T-cell (primary cell): ENCODE results near the gene FNIP2. TPM values are rescaled to one million over a fixed set of nuclear protein-coding genes. Genes with fewer than 3 reads are reported as not detected.

ENCODE experiments used
- ATAC-seq, 4 experiments: fragments of 200-7000 bp in 3 of 4; fragments of 150-1000 bp in 1 of 4; cut with Tn5 transposase; replicated peaks in 1 of 4; 1 replicate in 3 of 4; 2 replicates in 1 of 4; pipeline ENCODE4 v1.10.0; 2021; ENCODE audit warnings: moderate library complexity in 3 of 4, mild to moderate bottlenecking in 2 of 4, moderate number of reproducible peaks in 1 of 4
- CTCF ChIA-PET, 2 donors: fragments of 300-600 bp; sonication (Branson Sonifier 250); formaldehyde crosslinking; loops; one replicate each; lab custom pipeline; 2022; ENCODE audit warnings: antibody characterized with exemption in 2 of 2; lab: Charles Lee
- POLR2A ChIA-PET, 2 donors: fragments of 300-600 bp; sonication (Branson Sonifier 250); formaldehyde crosslinking; loops; one replicate each; lab custom pipeline; 2022; ENCODE audit warnings: antibody characterized with exemption in 2 of 2; lab: Charles Lee
- DNase-seq, 35 experiments: peaks; one replicate each; pipeline versions ENCODE4 v3.0.0 to v3.0.0-alpha.2; 2013 to 2023
- H3K27ac ChIP-seq: one replicate; pipeline ENCODE4 v1.5.1; 2013; ENCODE audit warnings: low read length
- H3K27me3 ChIP-seq, 2 experiments: replicated peaks in 1 of 2; 1 replicate in 1 of 2; 2 replicates in 1 of 2; pipeline versions ENCODE4 v1.6.1 to v1.7.0; 2013; ENCODE audit warnings: low read length in 1 of 2, mixed read lengths in 1 of 2; ENCODE audit not compliant: control insufficient read depth in 2 of 2, insufficient read depth in 2 of 2; ENCODE audit errors: extremely low read depth in 1 of 2
- H3K36me3 ChIP-seq, 2 donors: 1 replicate in 1 of 2; 2 replicates in 1 of 2; pipeline versions ENCODE4 v1.6.1 to v1.7.0; 2013; ENCODE audit warnings: low read length in 1 of 2; ENCODE audit not compliant: control insufficient read depth in 2 of 2, insufficient read depth in 1 of 2; ENCODE audit errors: extremely low read depth in 1 of 2
- H3K4me1 ChIP-seq, 2 experiments: 1 replicate in 1 of 2; 2 replicates in 1 of 2; pipeline versions ENCODE4 v1.6.1 to v1.7.0; 2013; ENCODE audit warnings: low read length in 2 of 2, mixed read lengths in 1 of 2; ENCODE audit not compliant: insufficient read depth in 2 of 2, control insufficient read depth in 1 of 2; ENCODE audit errors: extremely low read depth in 1 of 2
- H3K4me3 ChIP-seq, 2 donors: 1 replicate in 1 of 2; 2 replicates in 1 of 2; pipeline versions ENCODE4 v1.5.1 to v1.7.0; 2013; ENCODE audit warnings: mild to moderate bottlenecking in 2 of 2, low read length in 1 of 2, moderate library complexity in 1 of 2; ENCODE audit not compliant: control insufficient read depth in 1 of 2; ENCODE audit errors: extremely low read depth in 1 of 2
- H3K9me3 ChIP-seq: 2 replicates; pipeline ENCODE4 v1.7.0; 2013
- H3K27ac Mint-ChIP-seq, 2 donors: one replicate each; pipeline ENCODE4 v1.8.0; 2020 to 2021; ENCODE audit warnings: mild to moderate bottlenecking in 2 of 2, mixed read lengths in 2 of 2
- H3K27me3 Mint-ChIP-seq, 2 donors: one replicate each; pipeline ENCODE4 v1.8.0; 2021 to 2022; ENCODE audit warnings: mixed read lengths in 2 of 2
- H3K36me3 Mint-ChIP-seq: one replicate; pipeline ENCODE4 v1.8.0; 2021; ENCODE audit warnings: mixed read lengths
- H3K4me1 Mint-ChIP-seq, 3 donors: one replicate each; pipeline ENCODE4 v1.8.0; 2020 to 2022; ENCODE audit warnings: mixed read lengths in 3 of 3, mild to moderate bottlenecking in 1 of 3
- H3K4me3 Mint-ChIP-seq, 3 donors: one replicate each; pipeline ENCODE4 v1.8.0; 2020 to 2022; ENCODE audit warnings: mild to moderate bottlenecking in 3 of 3, mixed read lengths in 3 of 3, moderate library complexity in 3 of 3
- H3K9me3 Mint-ChIP-seq, 3 donors: one replicate each; pipeline ENCODE4 v1.8.0; 2020 to 2022; ENCODE audit warnings: mixed read lengths in 3 of 3
- WGBS: methylation state at CpG from one replicate; pipeline ENCODE4 v1.1.5; 2013; ENCODE audit warnings: missing lambda C conversion rate; ENCODE audit not compliant: insufficient coverage; 5-methylcytosine and 5-hydroxymethylcytosine counted together
- total RNA-seq, 35 experiments: library from RNA in 6 of 35; stranded (reverse) in 6 of 35; fragments of 120-200 nt in 1 of 35; gene quantifications; one replicate each; pipeline versions ENCODE4 v1.2.1 to v1.2.4 and lab custom pipeline; 2013 to 2026

The FNIP2 gene
- total RNA-seq, 5 donors from 2014 or later (not counting 1 experiment from before 2014, with no cell fraction given) = 6.7 to 11.1 (median 10.7) TPM

GRCh38 chr4:158840131-158840530, 71.3 kb downstream of the FNIP2 start:
- Mint-ChIP-seq H3K9me3 (no peaks in the 10 kb centered on the region), H3K27ac (no peak overlapping the region), H3K36me3 (peaks cover 54% of the 10 kb centered on the region), H3K4me1 (no peaks in the 10 kb centered on the region), H3K27me3 (no peaks in the 10 kb centered on the region), H3K4me3 (no peak overlapping the region)
- 100% methylated on average over 1 of the region's 4 CpGs for WGBS
- DNase-seq (no peak), ATAC-seq (no peak)
- peaks cover 0 to 3% of the 10 kb centered on the region in 2 donors for H3K36me3 ChIP-seq
- H3K4me3 ChIP-seq = no peak overlapping the region
- H3K27ac ChIP-seq = no peak overlapping the region
- CTCF ChIA-PET = interaction anchor here (0.7 to 1.1 kb wide), 3 partner anchors 10 to 26 kb away, joined by 4 to 5 read pairs (median 4); no protein-coding TSS in a partner anchor
- peaks cover 0 to 3% of the 10 kb centered on the region in 2 experiments for H3K4me1 ChIP-seq
- H3K9me3 ChIP-seq = no peaks in the 10 kb centered on the region
- POLR2A ChIA-PET = no interaction called here
- H3K27me3 ChIP-seq = no peaks in the 10 kb centered on the region

DNA sequence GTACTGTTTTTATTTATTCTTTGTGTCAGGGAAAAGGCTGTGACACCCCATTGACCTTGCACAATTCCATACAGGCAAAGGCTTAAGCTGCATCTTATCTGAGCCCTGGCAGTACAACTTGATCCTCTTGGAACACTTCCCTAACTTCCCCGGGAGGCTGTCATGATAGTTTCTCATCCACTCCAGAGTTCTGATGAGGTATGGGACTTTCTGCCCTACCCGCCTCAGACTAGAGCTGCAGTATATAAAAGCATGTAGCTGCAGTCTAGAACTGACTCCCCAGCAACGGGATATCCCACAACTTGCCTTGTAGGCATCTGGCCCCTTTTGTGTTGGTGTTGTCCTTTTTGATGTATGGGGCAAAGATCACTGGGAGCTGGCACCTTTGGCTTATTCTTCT, 72.7 kb downstream of the FNIP2 start:
- ATAC-seq = no peak
- POLR2A ChIA-PET = interaction anchor here in 1 of 2 donors (0.5 kb wide), 1 partner anchor 33 kb away, joined by 7 read pairs; no protein-coding TSS in a partner anchor
- no peak overlapping the region for H3K27ac Mint-ChIP-seq
- Histone ChIP-seq H3K36me3 (peaks cover 0 to 3% of the 10 kb centered on the region in 2 donors), H3K4me3 (no peak overlapping the region), H3K27ac (no peak overlapping the region), H3K4me1 (no peaks in the 10 kb centered on the region), H3K9me3 (no peaks in the 10 kb centered on the region), H3K27me3 (no peaks in the 10 kb centered on the region)
- H3K9me3 Mint-ChIP-seq = no peaks in the 10 kb centered on the region
- no peak overlapping the region for H3K4me3 Mint-ChIP-seq
- H3K27me3 Mint-ChIP-seq = no peaks in the 10 kb centered on the region
- DNase-seq = no peak
- no CpG with 5 or more reads among the region's 3 CpGs for whole genome bisulfite sequencing
- peaks cover 43% of the 10 kb centered on the region for H3K36me3 Mint-ChIP-seq
- no peaks in the 10 kb centered on the region for H3K4me1 Mint-ChIP-seq
- CTCF ChIA-PET = interaction anchor here (0.6 to 1.0 kb wide), 5 partner anchors 9 to 335 kb away, joined by 3 read pairs; no protein-coding TSS in a partner anchor

- POLR2A ChIA-PET = no interaction called here
- Histone ChIP-seq H3K36me3 (peaks cover 0 to 3% of the 10 kb centered on the region in 2 donors), H3K4me3 (no peak overlapping the region), H3K4me1 (peaks cover 0 to 2% of the 10 kb centered on the region in 2 experiments), H3K27ac (no peak overlapping the region), H3K9me3 (no peaks in the 10 kb centered on the region), H3K27me3 (no peaks in the 10 kb centered on the region)
- Mint-ChIP-seq H3K9me3 (no peaks in the 10 kb centered on the region), H3K36me3 (peaks cover 27% of the 10 kb centered on the region), H3K4me3 (no peak overlapping the region), H3K27ac (no peak overlapping the region), H3K27me3 (no peaks in the 10 kb centered on the region), H3K4me1 (peaks cover 3 to 4% (median 3%) of the 10 kb centered on the region in 3 donors)
- WGBS = 84% methylated on average over 3 of the region's 4 CpGs
- DNase-seq (no peak), ATAC-seq (no peak)
- CTCF ChIA-PET = interaction anchor here (0.5 to 1.0 kb wide), 2 partner anchors 12 to 68 kb away, joined by 3 read pairs; no protein-coding TSS in a partner anchor
Observed at GRCh38 chr4:158845311-158846041, 76.7 kb downstream of the FNIP2 start.

DNA sequence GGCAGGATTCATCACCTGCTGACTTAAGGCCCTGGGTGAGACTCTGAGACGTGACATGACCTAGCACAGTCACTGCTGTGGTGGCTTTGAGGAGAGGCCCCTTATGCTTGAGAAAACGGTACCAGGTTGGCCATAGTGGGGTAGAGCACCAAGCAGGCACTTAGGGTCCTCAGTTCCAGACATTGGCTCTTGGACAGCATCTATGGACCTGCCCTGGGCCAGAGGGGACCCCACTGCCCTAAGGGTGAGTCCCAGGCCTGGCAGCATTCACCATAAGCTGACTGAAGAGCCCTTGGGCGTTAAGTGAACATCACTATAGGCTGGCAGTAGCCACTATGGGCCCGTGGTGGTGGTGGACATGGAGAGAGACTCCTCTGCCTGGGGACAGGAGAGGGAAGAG, 78.7 kb downstream of the FNIP2 start:
- 85% methylated on average over 4 of the region's 4 CpGs for WGBS
- Histone ChIP-seq H3K9me3 (no peaks in the 10 kb centered on the region), H3K4me1 (peaks cover 0 to 5% of the 10 kb centered on the region in 2 experiments), H3K4me3 (no peak overlapping the region), H3K36me3 (peaks cover 0 to 6% of the 10 kb centered on the region in 2 donors), H3K27ac (no peak overlapping the region), H3K27me3 (no peaks in the 10 kb centered on the region)
- Mint-ChIP-seq H3K4me3 (peak overlapping the region in 1 of 3 donors; percentile 18), H3K27me3 (no peaks in the 10 kb centered on the region), H3K36me3 (peaks cover 18% of the 10 kb centered on the region), H3K27ac (no peak overlapping the region), H3K4me1 (peaks cover 6 to 8% (median 7%) of the 10 kb centered on the region in 3 donors), H3K9me3 (no peaks in the 10 kb centered on the region)
- DNase-seq (no peak), ATAC-seq (no peak)
- ChIA-PET CTCF (no interaction called here), POLR2A (no interaction called here)

- H3K36me3 ChIP-seq = peaks cover 0 to 6% of the 10 kb centered on the region in 2 donors
- H3K9me3 Mint-ChIP-seq = no peaks in the 10 kb centered on the region
- ATAC-seq = no peak
- no CpG with 5 or more reads among the region's 2 CpGs for WGBS
- peaks cover 6 to 8% (median 7%) of the 10 kb centered on the region in 3 donors for H3K4me1 Mint-ChIP-seq
- no peak overlapping the region for H3K27ac ChIP-seq
- peaks cover 0 to 5% of the 10 kb centered on the region in 2 experiments for H3K4me1 ChIP-seq
- POLR2A ChIA-PET = no interaction called here
- H3K36me3 Mint-ChIP-seq = peaks cover 11% of the 10 kb centered on the region
- H3K27me3 ChIP-seq = no peaks in the 10 kb centered on the region
- DNase-seq = no peak
- H3K27ac Mint-ChIP-seq = no peak overlapping the region
- H3K27me3 Mint-ChIP-seq = no peaks in the 10 kb centered on the region
- CTCF ChIA-PET = interaction anchor here (0.5 to 3.4 kb wide), 9 partner anchors 9 to 593 kb away, joined by 3 to 17 read pairs (median 3); no protein-coding TSS in a partner anchor
- no peak overlapping the region for H3K4me3 ChIP-seq
- no peaks in the 10 kb centered on the region for H3K9me3 ChIP-seq
- H3K4me3 Mint-ChIP-seq = no peak overlapping the region
Observed at GRCh38 chr4:158849681-158850080, 80.9 kb downstream of the FNIP2 start.

DNA sequence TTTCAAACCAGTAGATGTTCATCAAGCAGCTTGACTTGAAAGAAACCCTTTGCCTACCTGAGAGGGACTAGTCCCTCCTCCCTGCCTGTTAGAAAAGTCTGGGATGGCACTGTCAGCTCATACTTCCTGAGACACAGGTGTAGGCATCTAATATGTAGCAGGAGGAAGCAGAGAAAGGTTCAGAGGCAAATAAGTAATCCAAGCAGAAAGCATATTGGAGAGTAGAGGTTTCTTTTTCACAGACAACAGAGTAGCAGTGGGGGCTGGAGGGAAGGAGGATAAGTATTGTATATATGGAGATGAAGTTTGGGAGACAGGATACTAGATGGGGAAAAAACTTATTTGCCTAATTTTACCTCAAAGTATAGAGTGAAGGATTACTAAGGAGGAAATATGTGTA, 81.5 kb downstream of the FNIP2 start:
- H3K27me3 Mint-ChIP-seq = no peaks in the 10 kb centered on the region
- peaks cover 0 to 5% of the 10 kb centered on the region in 2 experiments for H3K4me1 ChIP-seq
- no peaks in the 10 kb centered on the region for H3K9me3 ChIP-seq
- peaks cover 6 to 8% (median 7%) of the 10 kb centered on the region in 3 donors for H3K4me1 Mint-ChIP-seq
- H3K27me3 ChIP-seq = no peaks in the 10 kb centered on the region
- H3K36me3 Mint-ChIP-seq = peaks cover 11% of the 10 kb centered on the region
- H3K4me3 ChIP-seq = no peak overlapping the region
- H3K9me3 Mint-ChIP-seq = no peaks in the 10 kb centered on the region
- ChIA-PET CTCF (interaction anchor here (0.5 to 3.4 kb wide), 10 partner anchors 9 to 593 kb away, joined by 3 to 17 read pairs (median 4); no protein-coding TSS in a partner anchor), POLR2A (no interaction called here)
- H3K36me3 ChIP-seq = peaks cover 0 to 6% of the 10 kb centered on the region in 2 donors
- peak overlapping the region; percentile 40 to 70 for H3K27ac Mint-ChIP-seq
- H3K27ac ChIP-seq = no peak overlapping the region
- no peak for ATAC-seq
- DNase-seq = no peak
- H3K4me3 Mint-ChIP-seq = no peak overlapping the region
